Aorta (tissue), 5 donors: ENCODE results near the gene ARL10. TPM values are rescaled to one million over a fixed set of nuclear protein-coding genes. Genes with fewer than 3 reads are reported as not detected.

Experiments
- ATAC-seq: fragments of 200-7000 bp; cut with Tn5 transposase; one replicate; pipeline ENCODE4 v1.9.1; 2022; ENCODE audit warnings: moderate library complexity; ENCODE audit not compliant: low FRiP score
- DNase-seq, 2 donors: peaks; one replicate each; pipeline ENCODE4 v3.0.0-alpha.2; 2020
- H3K27ac ChIP-seq, 2 donors: one replicate each; pipeline ENCODE4 v1.5.1; 2013; ENCODE audit warnings: low read length in 2 of 2, mild to moderate bottlenecking in 2 of 2, moderate library complexity in 2 of 2, control low read depth in 1 of 2, inconsistent platforms in 1 of 2, low read depth in 1 of 2
- H3K27me3 ChIP-seq, 2 donors: one replicate each; pipeline ENCODE4 v1.6.1; 2013; ENCODE audit warnings: control low read depth in 1 of 2, low read length in 1 of 2, mild to moderate bottlenecking in 1 of 2, moderate library complexity in 1 of 2; ENCODE audit not compliant: insufficient read depth in 2 of 2, control insufficient read depth in 1 of 2
- H3K36me3 ChIP-seq, 2 donors: one replicate each; pipeline ENCODE4 v1.6.1; 2013; ENCODE audit warnings: control low read depth in 1 of 2, low read length in 1 of 2, mild to moderate bottlenecking in 1 of 2; ENCODE audit not compliant: insufficient read depth in 2 of 2, control insufficient read depth in 1 of 2
- H3K4me1 ChIP-seq, 2 donors: one replicate each; pipeline ENCODE4 v1.6.1; 2013; ENCODE audit warnings: low read length in 2 of 2, control low read depth in 1 of 2, mild to moderate bottlenecking in 1 of 2, moderate library complexity in 1 of 2; ENCODE audit not compliant: insufficient read depth in 2 of 2, control insufficient read depth in 1 of 2
- H3K4me3 ChIP-seq, 2 donors: one replicate each; pipeline ENCODE4 v1.5.1; 2013; ENCODE audit warnings: low read length in 2 of 2, control low read depth in 1 of 2, mild to moderate bottlenecking in 1 of 2
- H3K9me3 ChIP-seq: one replicate; pipeline ENCODE4 v1.6.1; 2013; ENCODE audit warnings: mild to moderate bottlenecking, low read length; ENCODE audit not compliant: control insufficient read depth
- WGBS, 2 donors: extraction: QIAGEN DNeasy Blood & Tissue Kit; methylation state at CpG; one replicate each; pipeline ENCODE4 v1.1.7; 2013; 5-methylcytosine and 5-hydroxymethylcytosine counted together
- intact Hi-C, 2 donors: fragments of 100-400 bp; cut with DNase I; formaldehyde crosslinking; loops; one replicate each; pipeline versions ENCODE4 v1.14.2 to v1.15.0; 2022
- long read RNA-seq, 2 donors: library from polyadenylated mRNA; unstranded; transcript quantifications; one replicate each; pipeline ENCODE4 v2.0.0, GENCODE V29; 2020 to 2021
- polyA plus RNA-seq, 2 donors: library from polyadenylated mRNA; stranded (reverse); fragments of 200-250 nt; gene quantifications; one replicate each; pipeline ENCODE4 v1.2.3, GENCODE V29; 2013
- total RNA-seq, 2 donors: library from RNA; stranded (reverse); fragmentation: NEBNext Ultra II Directional; extraction: Animal tissue kit (Norgen Biotek cat#: 25700); gene quantifications; one replicate each; pipeline ENCODE4 v1.2.1, GENCODE V29; 2021
- donor health status: healthy with polysubstance abuse.
- donor health status: Bipolar disorder and iron deficiency.
- donor health status: DM: no; HTN: no; CAD: no.
- donor health status: DM: no; HTN: no; CAD: no.
- donor health status: DM: yes; HTN: yes; CAD: no.

ARL10 gene
- 10 to 100 TPM; 13.3 to 32.4 TPM for total RNA-seq
- 1 to 10 TPM; 1.1 to 8.3 TPM for polyA plus RNA-seq
- long read RNA-seq, donor 1, full-length matches to known transcripts = 1 of 10 reads
- long read RNA-seq, donor 1, partial matches to known transcripts = 1 of 10 reads
- long read RNA-seq, donor 1, other reads (novel, unspliced or antisense) = 8 of 10 reads
- long read RNA-seq, donor 2, full-length matches to known transcripts = 1 of 3 reads
- long read RNA-seq, donor 2, partial matches to known transcripts = 0 of 3 reads
- long read RNA-seq, donor 2, other reads (novel, unspliced or antisense) = 2 of 3 reads

- intact Hi-C loops = loop anchor here in 1 of 2 donors (2.0 to 5.0 kb wide), 2 partner anchors 23 to 172 kb away; partner anchors contain the start of genes HIGD2A, NOP16 and RNF44
- Histone ChIP-seq H3K9me3 (no peaks in the 10 kb centered on the region), H3K4me3 (peak within 1 kb of the TSS; percentile 46 to 65), H3K27ac (peak within 1 kb of the TSS in 1 of 2 donors; percentile 28), H3K36me3 (no peaks in the 10 kb centered on the region), H3K27me3 (no peaks in the 10 kb centered on the region), H3K4me1 (no peaks in the 10 kb centered on the region)
- 0 to 1% methylated on average over 67 to 108 of the region's 108 CpGs for WGBS, 2 donors
- peak; percentile 49 for ATAC-seq
- DNase-seq = peak; percentile 75 to 86
Observed at GRCh38 chr5:176365351-176366231, at the start of gene ARL10. Gene ARL10, plus strand, starts transcription at chr5:176365487. Its CDS starts 77 bp downstream, at chr5:176365564.

DNA sequence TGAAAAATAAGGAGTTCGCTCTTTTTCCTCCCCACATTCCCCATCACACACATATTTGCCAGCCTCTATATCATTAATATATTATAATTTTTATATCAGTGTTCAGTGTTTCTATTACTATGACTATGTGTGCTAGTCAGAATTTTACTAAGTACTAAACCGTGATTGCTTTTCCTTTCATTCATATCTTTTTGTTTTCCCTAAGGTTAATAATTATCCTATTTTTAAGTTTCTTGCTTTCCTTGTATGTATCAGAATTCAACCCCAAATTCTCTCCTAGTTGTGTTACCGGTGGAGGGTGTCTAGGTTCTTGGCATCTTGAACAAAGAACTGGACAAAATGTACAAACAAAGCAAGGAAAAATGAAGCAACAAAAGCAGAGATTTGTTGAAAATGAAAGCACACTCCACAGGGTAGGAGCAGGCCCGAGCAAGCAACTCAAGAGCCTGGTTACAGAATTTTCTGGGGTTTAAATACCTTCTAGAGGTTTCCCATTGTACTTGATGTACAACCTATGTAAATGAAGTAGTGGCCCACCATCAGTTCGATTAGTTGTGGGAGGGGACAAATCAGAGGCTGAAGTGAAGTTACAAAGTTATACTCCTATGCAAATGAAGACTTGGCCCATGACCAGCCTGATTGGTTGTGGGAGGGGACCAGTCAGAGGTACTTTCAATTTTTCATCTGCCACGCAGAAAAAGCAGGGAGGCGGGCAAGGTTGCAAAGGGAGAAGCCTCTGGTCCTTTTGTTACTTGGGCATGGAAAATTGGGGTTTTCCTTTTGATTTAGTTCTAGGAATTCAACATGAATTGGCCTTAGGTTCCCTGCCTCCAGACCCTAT is 47.5 kb upstream of the ARL10 start:
- Histone ChIP-seq H3K27ac (no peak overlapping the region), H3K4me3 (no peak overlapping the region), H3K36me3 (peaks cover 5 to 13% of the 10 kb centered on the region in 2 donors), H3K9me3 (no peaks in the 10 kb centered on the region), H3K4me1 (no peaks in the 10 kb centered on the region), H3K27me3 (no peaks in the 10 kb centered on the region)
- DNase-seq (no peak), ATAC-seq (no peak)
- intact Hi-C loops = no loop called here
- 86 to 93% methylated on average over 7 of the region's 7 CpGs for WGBS, 2 donors

- no peaks in the 10 kb centered on the region for H3K4me1 ChIP-seq
- ATAC-seq (no peak), DNase-seq (no peak)
- no peaks in the 10 kb centered on the region for H3K9me3 ChIP-seq
- no peak overlapping the region for H3K4me3 ChIP-seq
- H3K27ac ChIP-seq = no peak overlapping the region
- no peaks in the 10 kb centered on the region for H3K27me3 ChIP-seq
- H3K36me3 ChIP-seq = peaks cover 7 to 10% of the 10 kb centered on the region in 2 donors
- intact Hi-C loops = no loop called here
- WGBS, 2 donors = 86 to 87% methylated on average over 9 of the region's 9 CpGs
Observed at GRCh38 chr5:176319827-176320554, 45.3 kb upstream of the ARL10 start.

GRCh38 chr5:176320577-176320976 is 44.7 kb upstream of the ARL10 start:
- peaks cover 2 to 5% of the 10 kb centered on the region in 2 donors for H3K36me3 ChIP-seq
- no peak overlapping the region for H3K27ac ChIP-seq
- no peak for ATAC-seq
- no peaks in the 10 kb centered on the region for H3K4me1 ChIP-seq
- WGBS, 2 donors = 92 to 97% methylated on average over 3 of the region's 3 CpGs
- H3K9me3 ChIP-seq = no peaks in the 10 kb centered on the region
- intact Hi-C loops = no loop called here
- no peaks in the 10 kb centered on the region for H3K27me3 ChIP-seq
- H3K4me3 ChIP-seq = no peak overlapping the region
- no peak for DNase-seq

DNA sequence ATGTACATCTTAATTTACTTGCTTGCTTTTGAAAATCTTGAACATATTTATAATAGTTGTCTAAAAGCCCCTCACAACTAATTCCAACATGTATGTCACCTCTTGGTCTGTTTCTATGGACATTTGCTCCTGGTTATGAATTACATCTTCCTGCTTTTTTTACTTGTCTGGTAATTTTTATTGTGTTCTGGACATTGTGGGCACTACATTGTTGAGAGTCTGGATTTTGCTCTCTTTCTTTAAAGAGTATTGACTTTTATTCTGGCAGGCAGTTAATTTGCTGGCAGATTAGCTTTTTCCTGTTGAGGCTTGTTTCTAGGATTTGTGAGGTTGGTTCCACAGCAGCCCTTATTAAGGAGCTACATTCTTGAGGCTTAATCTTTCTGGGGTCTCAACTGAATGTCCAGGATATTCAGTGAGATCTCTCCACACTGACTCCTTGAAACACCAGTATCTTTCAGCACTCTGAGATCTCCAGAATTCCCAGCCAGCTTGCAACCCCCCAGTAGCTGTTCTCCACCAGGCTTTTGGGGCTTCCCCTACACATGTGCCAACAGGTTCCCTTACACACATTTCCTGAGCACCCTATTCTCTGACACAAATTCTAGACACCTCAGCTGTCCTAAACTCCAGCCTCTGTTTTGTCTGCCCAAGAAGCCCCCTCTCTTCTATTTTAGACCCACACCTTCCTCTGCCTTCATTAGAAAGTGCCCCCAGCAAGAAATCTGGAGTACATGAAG is 31.1 kb upstream of the ARL10 start:
- DNase-seq (no peak), ATAC-seq (no peak)
- Histone ChIP-seq H3K9me3 (no peaks in the 10 kb centered on the region), H3K4me3 (no peak overlapping the region), H3K36me3 (peaks cover 5 to 6% of the 10 kb centered on the region in 2 donors), H3K27me3 (no peaks in the 10 kb centered on the region), H3K27ac (no peak overlapping the region), H3K4me1 (no peaks in the 10 kb centered on the region)
- intact Hi-C loops = no loop called here

DNA sequence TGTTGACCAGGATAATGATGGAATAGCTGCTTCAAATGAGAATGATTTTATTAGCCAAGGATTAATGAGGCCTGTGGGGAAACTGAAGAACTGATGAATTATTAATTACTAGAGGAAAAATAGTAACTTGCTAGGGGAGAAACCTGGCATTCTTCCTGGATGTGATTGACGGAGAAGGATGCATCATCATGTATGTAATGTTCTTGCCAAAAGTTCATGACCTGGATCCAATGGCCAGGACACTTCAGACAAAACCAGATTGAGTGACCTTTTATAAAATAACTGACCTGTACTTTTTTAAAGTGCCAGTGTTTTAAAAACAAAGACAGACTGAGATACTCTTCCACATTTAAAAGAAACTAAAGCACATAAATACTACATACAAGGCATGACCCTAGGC is 27.4 kb upstream of the ARL10 start:
- Histone ChIP-seq H3K4me1 (no peaks in the 10 kb centered on the region), H3K27me3 (no peaks in the 10 kb centered on the region), H3K27ac (no peak overlapping the region), H3K9me3 (no peaks in the 10 kb centered on the region), H3K36me3 (peaks cover 5 to 6% of the 10 kb centered on the region in 2 donors), H3K4me3 (no peak overlapping the region)
- WGBS, 2 donors = 69 to 75% methylated on average over 1 of the region's 1 CpG
- intact Hi-C loops = no loop called here
- no peak for DNase-seq
- no peak for ATAC-seq

GRCh38 chr5:176339304-176339703 is 26.0 kb upstream of the ARL10 start:
- no peaks in the 10 kb centered on the region for H3K9me3 ChIP-seq
- intact Hi-C loops = no loop called here
- H3K36me3 ChIP-seq = peaks cover 3 to 4% of the 10 kb centered on the region in 2 donors
- H3K4me3 ChIP-seq = no peak overlapping the region
- WGBS, 2 donors = 91 to 92% methylated on average over 5 of the region's 5 CpGs
- no peaks in the 10 kb centered on the region for H3K27me3 ChIP-seq
- no peaks in the 10 kb centered on the region for H3K4me1 ChIP-seq
- no peak for DNase-seq
- no peak for ATAC-seq
- no peak overlapping the region for H3K27ac ChIP-seq
